Erythroblast (primary cell): ENCODE data around the gene PLEKHH1.

Source experiments
- GATA1 ChIP-seq: IDR thresholded peaks from 2 replicates; pipeline ENCODE4 v1.6.1; 2011; ENCODE audit warnings: low read depth, mild to moderate bottlenecking, control low read depth, low read length, moderate library complexity
- POLR2A ChIP-seq: IDR thresholded peaks from 2 replicates; pipeline ENCODE4 v1.6.1; 2011; ENCODE audit warnings: mild to moderate bottlenecking, low read length

DNA sequence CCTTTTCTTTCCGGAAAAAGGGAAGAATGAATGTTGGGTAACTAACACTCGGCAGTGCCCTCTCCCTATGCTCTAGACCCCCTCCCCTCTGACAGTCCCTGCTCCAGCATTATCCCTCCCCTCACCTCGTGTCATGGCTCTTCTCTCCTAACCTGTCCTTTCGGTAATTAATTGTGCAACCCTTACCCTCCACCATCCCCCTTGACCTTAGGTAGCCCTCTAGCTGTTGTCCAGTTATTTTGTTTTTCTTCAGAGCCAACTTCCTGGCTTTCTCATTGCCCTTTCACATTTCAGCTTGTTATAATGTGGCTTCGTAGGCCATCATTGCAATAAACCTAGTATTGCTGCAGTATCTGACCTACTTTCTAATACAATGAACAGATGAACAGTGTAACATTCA, 97.8 kb downstream of the PLEKHH1 start:
- no peak for TF ChIP-seq POLR2A
- TF ChIP-seq GATA1 = no peak
